HG03045 (cell line): ENCODE measurements around the gene LRBA.

Experiments used
- ATAC-seq: cut with Tn5 transposase; IDR thresholded peaks from one replicate; pipeline ENCODE4 v1.9.1; 2021; ENCODE audit warnings: mild to moderate bottlenecking, moderate library complexity; ENCODE audit not compliant: unreplicated experiment

Gene LRBA

GRCh38 chr4:150308824-150309472 is 706.1 kb downstream of the LRBA start:
- ATAC-seq = no peak

- ATAC-seq = no peak
These were observed 708.4 kb downstream of the LRBA start for GRCh38 chr4:150306719-150307118.

DNA sequence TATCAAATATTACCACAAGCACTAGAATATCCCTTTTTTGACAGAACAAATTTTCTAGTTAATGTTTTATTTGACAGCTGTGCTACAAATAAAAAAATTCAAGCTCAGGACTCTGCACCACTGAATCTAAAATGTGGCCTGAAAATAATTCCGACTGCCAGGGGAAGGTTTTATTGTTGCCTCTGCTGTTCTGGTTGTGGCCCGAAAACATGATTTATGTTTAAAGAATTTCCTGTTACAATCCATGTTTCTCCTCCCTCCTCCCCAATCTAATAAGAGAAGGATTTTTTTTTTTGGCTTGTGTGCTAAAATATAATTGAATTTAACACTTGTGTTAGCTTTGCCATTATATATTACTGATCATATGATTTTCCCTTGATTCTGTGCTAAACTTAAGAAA is 709.1 kb downstream of the LRBA start:
- no peak for ATAC-seq

DNA sequence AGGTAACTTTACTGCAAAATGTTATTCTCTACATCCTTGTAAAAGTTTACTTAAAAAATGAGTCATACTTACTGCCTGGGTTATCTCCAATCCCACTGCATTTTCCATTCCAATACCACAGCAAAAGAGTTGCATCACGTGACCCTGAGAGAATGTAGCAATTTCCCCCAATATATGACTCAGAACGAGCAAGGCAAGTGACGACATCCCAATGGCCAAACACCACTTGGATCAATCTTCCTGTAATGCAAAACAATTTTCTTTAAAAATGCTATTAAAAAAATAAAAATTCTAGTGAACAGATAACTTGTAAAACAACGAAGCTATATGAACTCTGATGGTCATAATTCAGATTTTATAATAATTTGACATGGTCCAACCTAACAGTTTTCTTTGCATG is 712.5 kb downstream of the LRBA start:
- no peak for ATAC-seq

DNA sequence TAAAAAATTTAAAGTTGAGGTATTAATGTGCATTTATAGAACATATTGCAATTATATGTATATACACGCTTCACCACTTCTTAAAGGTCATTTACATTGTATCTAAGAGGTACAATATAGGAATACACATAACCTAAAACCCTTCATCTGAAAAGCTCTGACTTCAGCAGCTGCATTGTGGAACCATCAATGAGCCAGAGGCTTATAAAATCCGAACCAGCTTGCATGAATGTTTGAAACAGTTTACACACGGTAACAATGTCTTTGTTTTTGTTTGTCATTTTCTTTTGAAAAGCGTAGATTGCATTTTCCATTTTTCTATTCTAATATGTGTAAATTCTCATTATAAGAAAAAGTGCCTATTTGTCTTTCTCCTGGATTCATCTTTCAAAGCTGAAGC is 715.3 kb downstream of the LRBA start:
- ATAC-seq = no peak

GRCh38 chr4:150297861-150298474 is 717.1 kb downstream of the LRBA start:
- ATAC-seq = no peak

- ATAC-seq = no peak
These were observed 725.2 kb downstream of the LRBA start for GRCh38 chr4:150289881-150290280.

DNA sequence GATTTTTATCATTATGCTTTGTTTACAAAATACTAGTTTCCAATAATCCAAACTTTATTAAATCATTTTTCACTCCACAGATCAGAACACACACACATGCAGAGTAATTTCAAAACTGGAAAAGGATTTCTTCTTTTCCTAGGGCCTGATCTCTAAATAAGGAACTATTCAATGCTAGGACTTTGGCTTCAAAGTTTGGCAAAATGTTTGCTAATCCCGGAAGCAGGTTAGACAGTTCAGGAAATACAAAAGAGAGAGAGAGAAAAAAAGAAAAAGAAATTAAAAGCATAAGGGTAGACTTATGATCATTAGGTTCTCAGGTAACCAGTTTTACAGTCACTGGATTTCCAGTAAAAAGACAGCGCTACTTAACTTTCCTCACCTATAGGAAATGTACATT is 725.9 kb downstream of the LRBA start:
- ATAC-seq = no peak

GRCh38 chr4:150286656-150287055 is 728.4 kb downstream of the LRBA start:
- ATAC-seq = no peak

DNA sequence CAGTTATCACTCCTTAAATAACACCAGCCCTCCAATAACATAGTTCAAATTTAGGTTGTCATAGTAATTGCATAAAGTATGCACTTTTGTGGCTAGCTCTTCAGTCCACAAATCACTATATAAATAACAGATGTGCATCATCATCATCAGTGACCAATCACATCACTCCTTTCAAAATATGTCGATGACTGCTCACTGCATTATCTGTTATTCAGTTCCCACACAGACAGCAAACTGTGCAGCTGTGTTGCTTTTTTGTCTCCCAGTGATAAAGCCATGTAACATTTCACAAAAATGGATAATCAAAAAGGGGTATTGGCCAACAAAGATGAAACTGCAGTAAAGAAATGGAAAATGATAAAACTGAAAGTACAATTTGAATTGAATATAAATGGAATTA is 731.4 kb downstream of the LRBA start:
- ATAC-seq = no peak

DNA sequence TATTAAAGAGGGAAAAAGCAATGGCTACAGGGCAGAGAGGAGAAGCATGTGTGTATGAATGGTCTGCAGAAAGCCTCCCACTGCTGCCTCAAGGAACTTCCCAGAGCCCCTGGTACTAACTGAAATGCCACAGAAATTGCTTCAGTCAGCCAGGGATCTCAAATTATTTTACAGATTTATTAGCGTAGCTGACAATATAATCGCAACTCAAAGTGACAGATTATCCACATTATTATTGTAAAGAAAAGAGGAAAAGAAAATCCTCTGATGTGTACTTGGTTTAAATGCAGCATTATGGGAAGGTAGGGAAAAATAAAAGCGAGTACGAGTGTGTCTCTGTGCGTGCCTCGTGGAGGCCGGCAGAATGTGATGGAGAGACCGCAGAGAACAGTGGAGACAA is 734.1 kb downstream of the LRBA start:
- ATAC-seq = no peak

DNA sequence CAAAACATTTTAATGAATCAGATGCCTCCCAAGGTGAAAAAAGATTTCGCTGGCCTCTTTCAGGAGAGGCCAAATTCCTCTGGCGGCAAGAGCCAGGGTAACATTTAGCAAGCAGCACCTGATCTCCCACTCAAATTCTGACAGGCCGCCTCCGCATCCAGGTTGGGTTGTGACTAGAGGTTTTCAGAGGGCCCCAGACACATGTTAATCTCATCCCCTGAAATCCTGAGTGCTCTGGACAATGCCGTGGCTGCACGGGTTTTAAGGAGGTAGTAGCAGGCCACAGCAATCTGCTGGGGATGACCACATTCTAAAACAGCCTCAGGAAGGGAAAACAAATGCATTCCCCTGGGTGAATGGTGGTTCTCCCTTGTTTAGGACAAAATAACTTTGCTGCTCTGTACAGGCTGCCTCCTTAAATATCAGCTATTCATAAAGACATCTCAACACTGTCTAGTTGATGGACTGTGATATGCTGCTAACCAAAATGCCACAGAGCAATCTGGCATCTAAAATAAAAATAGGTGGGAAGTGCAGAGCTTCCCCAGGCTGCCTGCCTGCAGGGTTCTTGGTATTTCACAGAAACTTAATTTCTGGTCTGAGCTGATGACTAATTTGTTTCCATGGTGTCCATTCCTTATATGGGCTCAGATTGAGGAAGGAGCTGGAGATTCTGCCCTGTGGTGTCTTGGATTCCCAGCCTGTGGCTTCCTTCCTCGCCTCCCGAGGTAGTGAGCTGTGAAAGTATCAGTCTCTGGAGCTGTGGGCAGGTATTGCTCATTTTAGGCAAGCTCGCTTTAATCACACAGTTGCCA is 734.8 kb downstream of the LRBA start:
- no peak for ATAC-seq

DNA sequence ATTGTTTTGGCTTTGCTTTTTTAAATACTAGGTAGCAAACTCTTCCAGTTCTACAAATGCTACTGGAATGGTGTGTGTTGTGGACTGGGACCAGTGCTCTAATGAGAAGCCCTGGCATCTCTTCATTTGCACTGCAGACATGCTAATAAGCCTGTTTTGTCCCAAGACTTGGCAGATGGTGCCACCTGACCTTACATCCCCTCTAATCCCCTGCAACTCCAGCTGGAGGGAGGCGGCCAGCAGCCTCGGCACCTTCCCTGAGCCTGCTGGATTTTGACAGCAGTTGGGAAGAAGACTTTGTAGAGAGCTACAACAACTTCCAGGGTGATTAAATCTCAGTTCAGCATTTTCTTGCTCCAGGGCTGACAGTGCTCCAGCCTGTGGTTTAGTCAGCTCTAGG is 736.9 kb downstream of the LRBA start:
- no peak for ATAC-seq

DNA sequence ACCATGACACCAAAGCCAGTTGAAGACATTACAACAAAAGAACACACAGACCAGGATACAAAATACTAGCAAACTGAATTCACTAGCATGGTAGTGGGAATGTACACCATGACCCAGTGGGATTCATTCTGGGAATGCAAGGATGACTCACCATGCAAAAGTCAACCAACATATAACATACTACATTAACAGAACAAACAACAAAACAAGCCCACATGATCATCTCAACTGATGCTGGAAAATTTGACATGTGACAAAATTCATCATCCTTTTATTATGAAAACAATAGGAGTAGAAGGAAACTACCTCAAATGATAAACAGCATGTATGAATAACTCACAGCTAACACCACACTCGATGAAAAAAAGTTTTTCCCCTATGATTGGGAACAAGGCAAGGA is 746.6 kb downstream of the LRBA start:
- ATAC-seq = no peak

GRCh38 chr4:150265806-150266205 is 749.3 kb downstream of the LRBA start:
- ATAC-seq = no peak

GRCh38 chr4:150264595-150265161 is 750.4 kb downstream of the LRBA start:
- no peak for ATAC-seq

DNA sequence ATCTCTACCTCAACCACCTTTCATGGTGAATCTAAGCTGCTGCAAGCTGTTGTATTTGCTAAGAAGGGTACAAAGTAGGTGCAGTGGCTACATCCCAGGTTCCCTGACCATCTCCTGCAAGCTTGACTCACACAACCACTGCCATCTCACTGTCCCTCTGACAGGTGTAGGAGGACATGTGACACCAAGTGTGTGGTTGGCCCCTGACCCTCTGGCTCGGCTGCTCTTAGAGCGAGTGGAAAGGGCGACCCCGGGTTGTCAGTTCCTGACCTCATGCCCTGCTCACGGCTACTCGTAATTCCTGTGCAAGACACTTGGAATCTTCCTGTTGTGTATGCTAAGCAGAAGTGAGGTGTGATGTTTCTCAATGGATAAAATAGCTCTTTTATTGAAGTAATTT is 752.5 kb downstream of the LRBA start:
- no peak for ATAC-seq

DNA sequence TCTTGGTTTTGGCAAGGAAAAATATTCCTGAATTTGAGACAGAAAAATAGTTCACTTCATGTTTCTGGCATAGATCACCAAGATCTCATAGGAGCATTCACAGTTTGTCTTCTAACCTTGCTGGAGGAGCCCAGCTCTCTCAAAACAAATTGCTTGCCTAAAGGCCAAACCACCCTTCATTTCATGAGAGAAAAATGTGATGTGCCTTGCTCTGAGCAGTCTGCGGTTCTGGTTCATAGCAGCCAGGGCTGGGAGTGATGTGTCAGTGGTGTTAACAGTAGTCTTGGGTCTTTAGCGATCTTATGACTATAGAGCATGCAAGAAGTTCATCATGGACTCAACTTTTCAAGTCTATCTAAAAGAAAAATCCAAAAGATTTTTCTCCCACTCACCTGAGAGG is 753.5 kb downstream of the LRBA start:
- no peak for ATAC-seq

GRCh38 chr4:150259861-150260567 is 755.1 kb downstream of the LRBA start:
- no peak for ATAC-seq

GRCh38 chr4:150258569-150258968 is 756.5 kb downstream of the LRBA start:
- no peak for ATAC-seq
